Stimulated activated naive CD8-positive, alpha-beta T cell treated with anti-CD3 and anti-CD28 coated beads, Interleukin-15, amount 100 ng/mL, for 72 hours (primary cell): Measurements from ENCODE around the gene SLC9B1.

Experiments
- ATAC-seq: fragments of 150-1000 bp; cut with Tn5 transposase; 2 replicates; pipeline ENCODE4 v1.10.0; 2021; ENCODE audit warnings: mild to moderate bottlenecking, moderate library complexity
- DNase-seq, 2 donors: peaks; one replicate each; pipeline ENCODE4 v3.0.0; 2021 to 2022
- H3K27ac Mint-ChIP-seq, 2 donors: one replicate each; pipeline ENCODE4 v1.8.0; 2022; ENCODE audit warnings: mild to moderate bottlenecking in 2 of 2, mixed read lengths in 2 of 2, moderate library complexity in 2 of 2
- H3K27me3 Mint-ChIP-seq: one replicate; pipeline ENCODE4 v1.8.0; 2022; ENCODE audit warnings: mixed read lengths
- H3K4me1 Mint-ChIP-seq: one replicate; pipeline ENCODE4 v1.8.0; 2022; ENCODE audit warnings: mild to moderate bottlenecking, mixed read lengths
- H3K4me3 Mint-ChIP-seq, 2 donors: one replicate each; pipeline ENCODE4 v1.8.0; 2022; ENCODE audit warnings: mild to moderate bottlenecking in 2 of 2, mixed read lengths in 2 of 2, moderate library complexity in 1 of 2
- H3K9me3 Mint-ChIP-seq, 2 donors: one replicate each; pipeline ENCODE4 v1.8.0; 2022; ENCODE audit warnings: mixed read lengths in 2 of 2

The SLC9B1 gene, protein sequence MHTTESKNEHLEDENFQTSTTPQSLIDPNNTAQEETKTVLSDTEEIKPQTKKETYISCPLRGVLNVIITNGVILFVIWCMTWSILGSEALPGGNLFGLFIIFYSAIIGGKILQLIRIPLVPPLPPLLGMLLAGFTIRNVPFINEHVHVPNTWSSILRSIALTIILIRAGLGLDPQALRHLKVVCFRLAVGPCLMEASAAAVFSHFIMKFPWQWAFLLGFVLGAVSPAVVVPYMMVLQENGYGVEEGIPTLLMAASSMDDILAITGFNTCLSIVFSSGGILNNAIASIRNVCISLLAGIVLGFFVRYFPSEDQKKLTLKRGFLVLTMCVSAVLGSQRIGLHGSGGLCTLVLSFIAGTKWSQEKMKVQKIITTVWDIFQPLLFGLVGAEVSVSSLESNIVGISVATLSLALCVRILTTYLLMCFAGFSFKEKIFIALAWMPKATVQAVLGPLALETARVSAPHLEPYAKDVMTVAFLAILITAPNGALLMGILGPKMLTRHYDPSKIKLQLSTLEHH

DNA sequence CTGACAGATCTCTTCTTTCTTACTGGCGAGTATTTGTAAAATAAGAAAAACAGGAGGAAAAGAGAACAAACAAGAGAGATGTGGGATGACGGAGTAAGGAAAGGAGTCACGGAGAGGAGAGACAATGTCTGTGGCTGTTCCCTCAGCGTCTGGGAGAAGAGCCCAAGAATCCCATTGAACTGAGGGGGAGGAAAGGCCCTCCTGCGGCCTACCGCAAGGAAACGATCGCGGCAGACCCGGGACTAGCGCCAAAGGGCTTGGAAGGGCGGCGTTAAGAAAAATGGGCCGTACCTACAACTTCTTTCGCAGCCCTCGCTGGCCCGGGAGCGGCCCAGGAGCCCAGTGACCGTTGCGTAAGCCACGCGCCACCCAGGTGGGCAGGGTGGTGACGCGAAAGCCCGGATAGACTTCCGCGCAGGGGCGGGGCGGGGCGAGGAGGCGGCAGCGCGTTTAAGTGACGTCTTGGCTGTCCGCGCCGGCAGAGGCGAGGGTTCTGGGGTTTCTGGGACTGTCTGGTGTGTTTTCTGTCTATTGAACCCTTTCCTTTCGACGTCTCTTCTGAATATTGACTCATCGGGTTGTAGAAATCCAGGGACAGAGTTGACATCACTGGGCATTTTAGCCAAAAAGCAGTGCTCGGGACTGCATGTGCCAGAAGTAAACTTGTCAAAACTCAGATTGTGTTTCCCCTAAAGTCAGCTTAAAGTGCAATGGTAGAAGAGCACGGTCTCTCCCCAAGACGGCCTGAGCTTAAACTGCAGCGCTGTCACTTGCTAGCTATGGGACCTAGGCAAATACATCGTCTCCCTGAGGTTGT, at the start of gene SLC9B1:
Gene SLC9B1, minus strand, starts transcription at position 398 of the 817 bp plus-strand sequence. CDS start 27,994 bp downstream, outside the sequence.
- Mint-ChIP-seq H3K4me1 (peaks cover 17% of the 10 kb centered on the region), H3K9me3 (no peaks in the 10 kb centered on the region), H3K27me3 (no peaks in the 10 kb centered on the region), H3K4me3 (peak within 1 kb of the TSS; percentile 89 to 97), H3K27ac (peak within 1 kb of the TSS; percentile 98 to 99)
- peak; percentile 92 to 95 for DNase-seq
- peak; percentile 99 for ATAC-seq

DNA sequence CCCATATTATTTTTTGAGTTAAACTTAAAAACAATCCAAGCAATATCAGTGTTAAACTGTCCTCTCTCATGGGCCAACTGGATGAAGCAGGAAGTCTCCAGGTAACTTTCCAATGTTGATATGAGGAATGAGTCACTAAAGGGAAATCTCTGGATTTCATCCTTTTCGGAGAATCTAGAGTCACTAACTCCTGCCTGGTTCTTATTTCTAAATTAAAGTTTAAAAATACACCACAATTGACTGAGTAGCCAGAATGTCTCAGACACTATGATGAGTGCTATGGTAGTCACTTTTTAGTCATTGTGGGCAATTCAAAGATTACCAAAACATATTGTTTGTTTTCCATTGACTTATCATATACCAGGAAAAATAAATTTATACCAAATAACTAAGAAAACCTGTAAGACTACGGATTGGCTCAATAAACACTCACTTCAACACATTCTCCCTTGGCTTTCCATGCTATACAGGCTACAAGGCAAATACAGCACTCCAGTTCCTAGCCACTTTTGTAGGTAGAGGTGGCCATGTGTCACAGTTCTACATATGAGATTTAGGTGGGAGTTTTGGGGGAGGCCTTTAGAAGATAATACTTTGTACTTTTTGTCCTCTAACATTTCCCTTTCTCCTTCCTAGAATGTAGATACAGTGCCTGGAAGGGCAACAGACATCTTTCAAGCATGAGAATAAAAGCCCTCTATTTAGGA, 48.5 kb upstream of the SLC9B1 start:
- H3K9me3 Mint-ChIP-seq, result no peaks in the 10 kb centered on the region
- H3K4me3 Mint-ChIP-seq, result no peak overlapping the region
- DNase-seq (no peak), ATAC-seq (peak; percentile 53)
- no peaks in the 10 kb centered on the region for H3K27me3 Mint-ChIP-seq
- H3K4me1 Mint-ChIP-seq, result peaks cover 30% of the 10 kb centered on the region
- no peak overlapping the region for H3K27ac Mint-ChIP-seq

DNA sequence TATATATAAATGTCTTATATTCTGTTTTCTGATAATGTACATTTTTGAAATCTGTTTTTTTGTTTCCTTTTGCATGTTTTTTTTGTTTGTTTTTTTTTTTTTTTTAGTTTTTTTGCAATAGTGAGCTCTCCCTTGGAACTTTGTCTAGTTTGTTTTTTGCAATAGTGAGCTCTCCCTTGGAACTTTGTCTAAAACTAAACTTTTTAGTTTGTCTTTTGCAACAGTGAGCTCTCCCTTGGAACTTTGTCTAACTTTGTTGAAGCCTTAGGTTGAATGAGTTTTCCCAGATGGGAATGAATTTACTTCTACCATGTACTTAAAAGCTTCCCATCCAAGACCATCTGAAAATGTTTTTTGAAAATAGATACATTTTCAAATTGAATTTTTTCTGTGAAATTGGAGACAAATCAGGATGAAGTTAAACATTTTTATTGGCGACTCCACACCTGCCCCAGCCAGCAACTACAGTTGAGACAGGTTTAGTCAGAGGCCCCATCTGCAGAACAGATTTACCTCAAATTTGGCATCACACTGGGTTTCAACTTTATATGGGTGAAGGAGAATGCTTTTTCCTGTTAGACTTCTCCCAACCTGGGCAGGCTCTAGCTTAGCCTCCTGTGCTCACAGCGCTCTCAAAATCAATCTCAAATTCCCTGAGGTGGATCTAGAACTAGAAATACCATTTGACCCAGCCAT, 41.1 kb upstream of the SLC9B1 start:
- no peak overlapping the region for H3K27ac Mint-ChIP-seq
- no peak overlapping the region for H3K4me3 Mint-ChIP-seq
- no peak for DNase-seq
- no peaks in the 10 kb centered on the region for H3K27me3 Mint-ChIP-seq
- no peaks in the 10 kb centered on the region for H3K9me3 Mint-ChIP-seq
- no peak for ATAC-seq
- no peaks in the 10 kb centered on the region for H3K4me1 Mint-ChIP-seq

DNA sequence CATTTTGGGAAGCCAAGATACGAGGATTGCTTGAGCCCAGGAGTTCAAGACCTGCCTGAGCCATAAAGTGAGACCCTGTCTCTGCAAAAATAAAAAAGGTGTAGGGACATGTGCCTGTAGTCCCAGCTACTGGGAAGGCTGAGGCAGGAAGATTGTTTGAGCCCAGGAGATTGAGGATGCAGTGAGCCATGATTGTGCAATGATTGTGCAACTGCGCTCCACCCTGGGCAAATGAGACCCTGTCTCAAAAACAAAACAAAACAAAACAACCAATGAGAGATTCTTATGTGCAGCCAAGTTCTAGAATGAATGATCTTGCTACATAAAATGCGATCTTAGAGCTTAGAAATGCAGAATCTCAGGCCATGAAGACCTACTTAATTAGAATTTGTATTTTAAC, 34.5 kb upstream of the SLC9B1 start:
- Mint-ChIP-seq H3K27ac (no peak overlapping the region), H3K4me3 (no peak overlapping the region), H3K27me3 (no peaks in the 10 kb centered on the region), H3K9me3 (no peaks in the 10 kb centered on the region), H3K4me1 (peaks cover 14% of the 10 kb centered on the region)
- DNase-seq, result no peak
- ATAC-seq, result no peak

DNA sequence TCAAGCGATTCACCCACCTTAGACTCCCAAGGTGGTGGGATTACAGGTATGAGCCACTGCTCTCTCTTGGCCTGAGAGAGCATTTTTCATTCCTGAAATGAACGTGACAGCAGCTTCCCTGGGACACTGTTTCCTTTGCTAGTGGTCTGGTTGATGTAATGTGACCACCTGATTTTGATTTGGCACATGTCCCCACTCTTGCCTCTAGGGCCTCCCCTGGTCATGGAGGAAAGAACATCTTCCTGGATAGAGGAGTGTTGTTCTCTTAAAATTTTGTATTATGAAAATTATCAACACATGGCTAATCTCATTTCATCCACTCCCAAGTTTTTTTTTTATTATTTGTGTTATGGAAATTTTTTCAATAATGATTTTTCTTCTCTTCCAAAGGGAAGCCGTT, 33.3 kb upstream of the SLC9B1 start:
- ATAC-seq (no peak), DNase-seq (no peak)
- Mint-ChIP-seq H3K4me3 (no peak overlapping the region), H3K27ac (no peak overlapping the region), H3K4me1 (peaks cover 14% of the 10 kb centered on the region), H3K27me3 (no peaks in the 10 kb centered on the region), H3K9me3 (no peaks in the 10 kb centered on the region)

DNA sequence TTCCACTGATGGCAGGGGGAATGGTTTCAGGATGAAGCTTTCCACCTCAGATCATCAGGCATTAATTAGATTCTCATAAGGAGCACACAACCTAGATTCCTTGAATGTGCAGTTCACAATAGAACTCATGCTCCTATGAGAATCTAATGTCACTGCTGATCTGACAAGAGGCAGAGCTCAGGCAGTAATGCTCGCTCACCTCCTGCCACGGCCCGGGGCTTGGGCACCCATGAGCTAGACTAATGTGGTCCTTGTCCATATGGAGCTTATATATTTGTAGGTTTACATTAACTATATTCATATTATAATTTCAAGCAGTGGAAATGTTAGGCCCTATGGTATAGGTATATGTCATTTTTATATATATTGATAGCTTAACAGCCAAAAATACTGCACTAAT, 32.6 kb upstream of the SLC9B1 start:
- Mint-ChIP-seq H3K9me3 (no peaks in the 10 kb centered on the region), H3K4me3 (no peak overlapping the region), H3K27ac (no peak overlapping the region), H3K4me1 (peaks cover 14% of the 10 kb centered on the region), H3K27me3 (no peaks in the 10 kb centered on the region)
- ATAC-seq (no peak), DNase-seq (no peak)

DNA sequence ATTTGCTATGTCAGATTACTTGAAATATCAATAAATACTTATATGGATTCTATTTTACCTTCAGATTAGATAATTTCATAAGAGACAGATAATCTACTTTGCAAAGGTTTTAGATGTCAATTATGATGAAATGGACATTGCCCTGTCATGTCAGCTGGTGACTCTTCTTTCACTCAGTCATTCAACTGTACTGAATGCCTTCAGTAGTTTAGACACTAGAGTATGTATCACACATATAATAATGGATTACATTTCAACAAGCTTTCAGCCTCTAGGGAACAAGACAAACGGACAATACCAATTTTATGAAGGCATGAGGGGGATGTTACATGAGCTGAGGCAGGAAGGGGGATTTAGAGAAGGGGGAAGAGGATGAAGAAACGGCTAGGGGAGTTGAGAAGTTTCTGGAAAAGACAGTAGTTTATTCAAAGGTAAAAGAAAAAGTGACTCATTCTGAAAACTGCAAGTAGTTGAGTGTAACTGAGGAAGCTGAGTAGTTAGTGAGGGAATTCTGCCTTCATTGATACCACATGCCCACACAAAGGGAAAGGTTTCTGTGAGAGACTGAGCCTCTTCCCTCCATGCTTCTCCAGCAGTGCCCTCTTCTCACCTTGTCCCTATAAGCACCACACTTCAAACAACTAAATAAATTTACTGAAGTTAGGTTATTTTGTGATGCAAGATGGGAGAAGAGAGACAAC, 31.4 kb upstream of the SLC9B1 start:
- H3K27me3 Mint-ChIP-seq, result no peaks in the 10 kb centered on the region
- H3K4me1 Mint-ChIP-seq, result peaks cover 18% of the 10 kb centered on the region
- H3K27ac Mint-ChIP-seq, result peak overlapping the region in 1 of 2 donors; percentile 87
- DNase-seq (no peak), ATAC-seq (no peak)
- no peak overlapping the region for H3K4me3 Mint-ChIP-seq
- H3K9me3 Mint-ChIP-seq, result no peaks in the 10 kb centered on the region

DNA sequence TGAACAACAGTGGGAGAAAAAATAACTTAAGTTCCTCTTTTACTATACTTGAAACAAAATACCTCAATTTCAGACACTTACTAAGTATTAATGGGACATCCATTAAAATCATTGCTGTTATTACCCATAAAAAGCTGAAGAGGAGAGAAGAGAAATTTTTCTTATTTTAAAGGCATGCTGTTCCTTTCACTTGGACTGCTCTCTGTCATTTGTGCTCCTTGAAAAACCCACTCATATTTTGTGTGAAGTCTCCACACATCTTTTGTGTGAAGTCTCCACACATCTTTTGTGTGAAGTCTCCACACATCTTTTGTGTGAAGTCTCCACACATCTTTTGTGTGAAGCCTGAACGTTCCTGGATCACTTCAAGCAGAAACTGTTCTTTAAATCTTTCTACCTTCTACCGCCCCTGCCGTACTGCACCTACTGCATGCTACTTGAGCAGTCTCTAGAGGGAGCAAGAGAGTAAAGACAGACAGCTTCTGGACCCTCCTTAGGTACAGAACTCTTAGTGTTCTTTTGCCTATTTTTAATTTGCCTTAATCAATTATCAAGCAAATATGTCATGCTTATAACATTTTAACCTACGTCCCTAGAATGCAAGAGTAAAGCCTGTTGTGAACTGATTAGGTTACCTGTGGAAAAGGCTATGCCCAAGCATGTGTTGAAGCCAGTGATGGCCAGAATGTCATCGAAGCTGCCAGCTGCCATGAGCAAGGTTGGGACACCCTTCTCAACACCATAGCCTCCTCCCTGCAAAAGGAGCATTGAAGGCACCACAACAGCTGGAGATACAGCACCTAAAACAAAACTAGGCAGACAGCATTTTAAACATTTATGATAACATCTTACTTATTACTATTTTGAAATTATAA, 27.1 kb upstream of the SLC9B1 start:
- ATAC-seq (peak; percentile 93), DNase-seq (peak; percentile 9 to 27)
- Mint-ChIP-seq H3K27ac (no peak overlapping the region), H3K9me3 (no peaks in the 10 kb centered on the region), H3K4me1 (peaks cover 16% of the 10 kb centered on the region), H3K4me3 (no peak overlapping the region), H3K27me3 (no peaks in the 10 kb centered on the region)

DNA sequence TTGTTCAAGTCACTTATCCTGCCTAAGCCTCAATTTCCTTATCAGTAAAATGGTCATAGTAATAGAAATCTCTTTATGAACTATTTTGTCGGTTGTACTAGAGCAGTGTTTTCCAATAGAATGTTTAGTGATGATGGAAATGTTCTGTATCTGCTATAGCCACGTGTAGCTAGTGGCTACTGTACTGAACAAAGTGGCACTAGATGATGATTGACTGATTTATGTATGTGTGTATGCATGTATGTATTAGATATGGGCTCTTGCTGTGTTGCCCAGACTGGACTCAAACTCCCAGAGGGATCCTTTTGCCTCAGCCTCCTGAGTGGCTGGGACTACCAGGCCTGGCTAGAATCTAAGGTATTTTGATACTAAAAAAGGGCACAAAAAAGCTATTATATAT, 24.7 kb upstream of the SLC9B1 start:
- H3K9me3 Mint-ChIP-seq, result no peaks in the 10 kb centered on the region
- no peaks in the 10 kb centered on the region for H3K27me3 Mint-ChIP-seq
- H3K4me1 Mint-ChIP-seq, result peaks cover 4% of the 10 kb centered on the region
- no peak overlapping the region for H3K27ac Mint-ChIP-seq
- no peak for DNase-seq
- no peak overlapping the region for H3K4me3 Mint-ChIP-seq
- no peak for ATAC-seq

DNA sequence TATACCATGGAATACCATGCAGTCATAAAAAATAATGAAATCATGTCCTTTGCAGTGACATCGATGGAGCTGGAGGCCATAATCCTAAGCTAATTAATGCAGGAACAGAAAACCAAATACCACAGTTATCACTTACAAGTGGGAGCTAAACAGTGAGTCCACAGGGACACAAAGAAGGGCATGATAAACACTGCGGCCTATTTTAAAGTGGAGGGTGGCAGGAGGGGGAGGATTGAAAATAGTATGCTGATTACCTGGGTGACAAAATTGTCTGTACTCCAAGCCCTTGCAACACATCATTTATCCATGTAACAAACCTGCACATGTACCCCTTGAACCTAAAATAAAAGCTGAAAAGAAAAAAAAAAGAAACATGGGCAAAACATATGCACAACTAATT, 16.7 kb upstream of the SLC9B1 start:
- no peak for ATAC-seq
- Mint-ChIP-seq H3K4me1 (no peaks in the 10 kb centered on the region), H3K27ac (no peak overlapping the region), H3K4me3 (no peak overlapping the region), H3K27me3 (no peaks in the 10 kb centered on the region), H3K9me3 (no peaks in the 10 kb centered on the region)
- no peak for DNase-seq

DNA sequence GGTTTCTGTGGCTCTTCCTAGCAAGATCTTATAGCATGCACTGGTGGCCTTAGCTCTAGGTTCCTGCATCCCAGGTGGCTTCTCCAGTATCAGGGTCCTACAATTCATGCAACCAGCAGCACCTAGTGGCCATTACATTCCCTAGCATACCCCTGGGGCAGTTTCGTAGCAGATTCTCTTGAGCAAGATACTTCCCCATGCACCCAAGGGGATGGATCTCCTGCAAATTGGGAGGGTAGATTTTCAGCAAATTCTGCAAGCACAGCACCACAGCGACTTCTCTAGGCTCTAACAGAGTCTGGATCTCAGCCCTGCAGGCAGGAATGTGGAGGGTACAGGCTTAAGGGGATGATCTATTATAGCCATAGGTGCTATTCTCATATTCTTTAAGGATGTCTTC, 13.1 kb upstream of the SLC9B1 start:
- DNase-seq (no peak), ATAC-seq (peak; percentile 61)
- H3K4me3 Mint-ChIP-seq, result no peak overlapping the region

DNA sequence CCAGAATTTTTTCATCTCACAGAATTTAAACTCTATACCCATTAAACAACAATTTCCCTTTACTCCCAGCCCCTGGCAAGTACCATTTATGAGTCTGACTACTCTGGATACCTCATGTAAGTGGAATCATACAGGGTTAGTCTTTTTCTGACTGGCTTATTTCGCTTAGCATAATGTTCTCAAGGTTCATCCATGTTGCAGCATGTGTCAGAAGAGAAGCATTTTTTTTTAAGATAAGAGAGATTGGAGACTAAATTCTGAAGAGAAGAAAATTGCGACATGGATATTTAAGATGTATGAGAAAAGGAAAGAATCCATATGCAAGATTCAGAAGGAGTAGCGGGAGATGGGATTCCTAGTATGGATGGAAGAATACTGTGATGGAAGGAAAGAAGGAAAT, 11.3 kb upstream of the SLC9B1 start:
- Mint-ChIP-seq H3K27ac (no peak overlapping the region), H3K4me1 (no peaks in the 10 kb centered on the region), H3K27me3 (no peaks in the 10 kb centered on the region), H3K4me3 (no peak overlapping the region), H3K9me3 (no peaks in the 10 kb centered on the region)
- ATAC-seq (no peak), DNase-seq (no peak)

More for the DNA sequence above, 13.1 kb upstream of the SLC9B1 start:
- Mint-ChIP-seq H3K9me3 (no peaks in the 10 kb centered on the region), H3K27ac (no peak overlapping the region), H3K27me3 (no peaks in the 10 kb centered on the region), H3K4me1 (no peaks in the 10 kb centered on the region)

DNA sequence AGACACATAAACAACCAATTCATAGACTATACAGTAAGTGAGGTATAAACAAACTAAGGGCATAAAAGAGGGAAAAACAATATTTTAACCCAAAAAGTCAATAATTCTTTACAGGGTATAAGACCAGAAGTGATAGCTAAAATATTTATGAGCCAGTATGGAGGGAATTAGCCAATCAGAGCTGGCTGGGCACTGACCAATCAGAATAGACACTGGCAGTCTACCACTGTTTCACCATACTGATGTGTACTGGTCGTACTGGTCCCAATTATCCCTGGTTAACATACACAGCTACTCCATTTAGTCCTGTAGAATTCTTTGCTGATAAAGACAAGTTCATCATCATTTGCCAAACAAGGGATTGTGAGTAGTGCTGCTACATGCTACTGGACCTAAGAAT, 9.8 kb upstream of the SLC9B1 start:
- no peak overlapping the region for H3K27ac Mint-ChIP-seq
- no peaks in the 10 kb centered on the region for H3K27me3 Mint-ChIP-seq
- DNase-seq (no peak), ATAC-seq (no peak)
- no peaks in the 10 kb centered on the region for H3K4me1 Mint-ChIP-seq
- H3K9me3 Mint-ChIP-seq, result no peaks in the 10 kb centered on the region
- H3K4me3 Mint-ChIP-seq, result no peak overlapping the region

DNA sequence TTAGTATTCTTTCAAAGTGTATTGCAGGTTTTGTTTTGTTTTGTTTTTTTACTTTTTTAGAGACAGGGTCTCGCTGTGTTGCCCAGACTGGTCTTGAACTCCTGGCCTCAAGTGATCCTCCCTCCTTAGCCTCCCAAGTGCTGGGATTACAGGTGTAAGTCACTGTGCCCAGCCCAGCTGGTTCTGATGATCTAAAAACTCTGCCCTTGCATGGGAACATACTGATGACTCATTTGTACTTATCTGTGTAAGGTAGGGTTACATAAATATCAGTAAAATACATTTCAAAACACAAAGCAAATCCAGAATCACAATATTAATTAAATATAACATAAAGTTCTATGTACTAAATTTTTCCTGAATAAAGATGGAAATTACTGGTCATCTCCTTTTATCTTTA, 7.4 kb upstream of the SLC9B1 start:
- DNase-seq (no peak), ATAC-seq (no peak)
- Mint-ChIP-seq H3K4me1 (no peaks in the 10 kb centered on the region), H3K27me3 (no peaks in the 10 kb centered on the region), H3K9me3 (no peaks in the 10 kb centered on the region), H3K4me3 (no peak overlapping the region), H3K27ac (no peak overlapping the region)
